HL-60 (cell line): ENCODE data around the gene CSF1.

Experiments used
- POLR2AphosphoS5 ChIP-seq: IDR thresholded peaks from 2 replicates; pipeline ENCODE4 v1.6.1; 2012; ENCODE audit warnings: low read depth
- TF ChIP-seq, protein P1 (sequence below): IDR thresholded peaks from one replicate; pipeline ENCODE4 v1.5.1; 2011; ENCODE audit warnings: low read length, control low read depth, inconsistent platforms; ENCODE audit not compliant: insufficient read depth
- TF ChIP-seq, protein P2 (sequence below): IDR thresholded peaks from 2 replicates; pipeline ENCODE4 v1.6.1; 2012; ENCODE audit warnings: low read depth; ENCODE audit not compliant: insufficient replicate concordance

DNA sequence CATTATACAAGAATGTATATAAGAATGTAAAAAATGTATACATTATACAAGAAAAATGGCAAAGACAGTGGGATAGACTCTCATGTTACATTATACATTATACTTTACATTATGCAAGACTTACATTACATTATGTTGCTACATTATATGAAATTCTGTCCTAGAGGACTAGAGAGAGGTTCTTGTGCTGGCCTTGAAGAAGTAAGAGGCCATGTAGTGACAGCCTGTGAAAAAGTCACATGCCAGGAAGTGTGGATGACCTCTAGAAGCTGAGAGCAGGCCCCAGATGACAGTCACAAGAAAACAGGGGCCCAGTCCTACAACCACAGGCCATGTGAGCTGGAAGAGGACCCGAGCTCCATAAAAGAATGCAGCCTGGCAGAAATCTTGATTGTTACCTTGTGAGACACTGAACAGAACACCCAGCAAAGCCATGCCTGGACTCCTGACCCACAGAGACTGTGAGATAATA lies 43.4 kb downstream of the CSF1 start:
- TF ChIP-seq, protein P1, sequence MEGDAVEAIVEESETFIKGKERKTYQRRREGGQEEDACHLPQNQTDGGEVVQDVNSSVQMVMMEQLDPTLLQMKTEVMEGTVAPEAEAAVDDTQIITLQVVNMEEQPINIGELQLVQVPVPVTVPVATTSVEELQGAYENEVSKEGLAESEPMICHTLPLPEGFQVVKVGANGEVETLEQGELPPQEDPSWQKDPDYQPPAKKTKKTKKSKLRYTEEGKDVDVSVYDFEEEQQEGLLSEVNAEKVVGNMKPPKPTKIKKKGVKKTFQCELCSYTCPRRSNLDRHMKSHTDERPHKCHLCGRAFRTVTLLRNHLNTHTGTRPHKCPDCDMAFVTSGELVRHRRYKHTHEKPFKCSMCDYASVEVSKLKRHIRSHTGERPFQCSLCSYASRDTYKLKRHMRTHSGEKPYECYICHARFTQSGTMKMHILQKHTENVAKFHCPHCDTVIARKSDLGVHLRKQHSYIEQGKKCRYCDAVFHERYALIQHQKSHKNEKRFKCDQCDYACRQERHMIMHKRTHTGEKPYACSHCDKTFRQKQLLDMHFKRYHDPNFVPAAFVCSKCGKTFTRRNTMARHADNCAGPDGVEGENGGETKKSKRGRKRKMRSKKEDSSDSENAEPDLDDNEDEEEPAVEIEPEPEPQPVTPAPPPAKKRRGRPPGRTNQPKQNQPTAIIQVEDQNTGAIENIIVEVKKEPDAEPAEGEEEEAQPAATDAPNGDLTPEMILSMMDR = no peak
- no peak for TF ChIP-seq POLR2AphosphoS5
- TF ChIP-seq, protein P2, sequence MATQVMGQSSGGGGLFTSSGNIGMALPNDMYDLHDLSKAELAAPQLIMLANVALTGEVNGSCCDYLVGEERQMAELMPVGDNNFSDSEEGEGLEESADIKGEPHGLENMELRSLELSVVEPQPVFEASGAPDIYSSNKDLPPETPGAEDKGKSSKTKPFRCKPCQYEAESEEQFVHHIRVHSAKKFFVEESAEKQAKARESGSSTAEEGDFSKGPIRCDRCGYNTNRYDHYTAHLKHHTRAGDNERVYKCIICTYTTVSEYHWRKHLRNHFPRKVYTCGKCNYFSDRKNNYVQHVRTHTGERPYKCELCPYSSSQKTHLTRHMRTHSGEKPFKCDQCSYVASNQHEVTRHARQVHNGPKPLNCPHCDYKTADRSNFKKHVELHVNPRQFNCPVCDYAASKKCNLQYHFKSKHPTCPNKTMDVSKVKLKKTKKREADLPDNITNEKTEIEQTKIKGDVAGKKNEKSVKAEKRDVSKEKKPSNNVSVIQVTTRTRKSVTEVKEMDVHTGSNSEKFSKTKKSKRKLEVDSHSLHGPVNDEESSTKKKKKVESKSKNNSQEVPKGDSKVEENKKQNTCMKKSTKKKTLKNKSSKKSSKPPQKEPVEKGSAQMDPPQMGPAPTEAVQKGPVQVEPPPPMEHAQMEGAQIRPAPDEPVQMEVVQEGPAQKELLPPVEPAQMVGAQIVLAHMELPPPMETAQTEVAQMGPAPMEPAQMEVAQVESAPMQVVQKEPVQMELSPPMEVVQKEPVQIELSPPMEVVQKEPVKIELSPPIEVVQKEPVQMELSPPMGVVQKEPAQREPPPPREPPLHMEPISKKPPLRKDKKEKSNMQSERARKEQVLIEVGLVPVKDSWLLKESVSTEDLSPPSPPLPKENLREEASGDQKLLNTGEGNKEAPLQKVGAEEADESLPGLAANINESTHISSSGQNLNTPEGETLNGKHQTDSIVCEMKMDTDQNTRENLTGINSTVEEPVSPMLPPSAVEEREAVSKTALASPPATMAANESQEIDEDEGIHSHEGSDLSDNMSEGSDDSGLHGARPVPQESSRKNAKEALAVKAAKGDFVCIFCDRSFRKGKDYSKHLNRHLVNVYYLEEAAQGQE = no peak
